Hepatocyte (in vitro differentiated cells): ENCODE data around the gene BACH1. TPM values are rescaled to one million over a fixed set of nuclear protein-coding genes. Genes with fewer than 3 reads are reported as not detected.
A peak's percentile ranks its signal among the peaks of the same experiment; 100 is the strongest.

ENCODE experiments used
- DNase-seq: peaks from one replicate; pipeline ENCODE4 v3.0.0-alpha.2; 2016; ENCODE audit warnings: low spot score
- H2AFZ ChIP-seq: fragments of 200-600 bp; sonication (generic); 2 replicates; pipeline ENCODE4 v1.6.0; 2016; ENCODE audit warnings: antibody characterized with exemption, mild to moderate bottlenecking
- H3K27ac ChIP-seq: fragments of 200-600 bp; sonication (generic); 2 replicates; pipeline ENCODE4 v1.5.1; 2016; ENCODE audit warnings: mild to moderate bottlenecking
- H3K27me3 ChIP-seq: fragments of 200-600 bp; sonication (generic); 2 replicates; pipeline ENCODE4 v1.6.1; 2016
- H3K36me3 ChIP-seq: fragments of 200-600 bp; sonication (generic); replicated peaks from 2 replicates; pipeline ENCODE4 v1.5.1; 2016; ENCODE audit warnings: low read depth; ENCODE audit not compliant: insufficient read depth
- H3K4me1 ChIP-seq: fragments of 200-600 bp; sonication (generic); 2 replicates; pipeline ENCODE4 v1.5.1; 2016; ENCODE audit warnings: mild to moderate bottlenecking, moderate library complexity; ENCODE audit not compliant: insufficient read depth
- H3K4me2 ChIP-seq: fragments of 200-600 bp; sonication (generic); 2 replicates; pipeline ENCODE4 v1.6.0; 2016
- H3K4me3 ChIP-seq: fragments of 200-600 bp; sonication (generic); 2 replicates; pipeline ENCODE4 v1.5.1; 2016; ENCODE audit warnings: mild to moderate bottlenecking
- H3K79me2 ChIP-seq: fragments of 200-600 bp; sonication (generic); 2 replicates; pipeline ENCODE4 v1.6.0; 2017; ENCODE audit warnings: mild to moderate bottlenecking
- H3K9me2 ChIP-seq: fragments of 200-600 bp; sonication (generic); replicated peaks from 2 replicates; pipeline ENCODE4 v1.6.0; 2017; ENCODE audit warnings: mild to moderate bottlenecking; ENCODE audit not compliant: insufficient read depth
- H3K9me3 ChIP-seq: fragments of 200-600 bp; sonication (generic); 2 replicates; pipeline ENCODE4 v1.5.1; 2016; ENCODE audit warnings: low read depth, mild to moderate bottlenecking
- H4K20me1 ChIP-seq: fragments of 200-600 bp; sonication (generic); 2 replicates; pipeline ENCODE4 v1.6.0; 2016; ENCODE audit warnings: mild to moderate bottlenecking; ENCODE audit not compliant: insufficient read depth, poor library complexity, severe bottlenecking
- EZH2 ChIP-seq: fragments of 200-600 bp; sonication (generic); IDR thresholded peaks from 2 replicates; pipeline ENCODE4 v1.6.1; 2016; ENCODE audit warnings: antibody characterized with exemption, mild to moderate bottlenecking, borderline replicate concordance
- EZH2phosphoT487 ChIP-seq: fragments of 200-600 bp; sonication (generic); IDR thresholded peaks from one replicate; pipeline ENCODE4 v1.6.1; 2018; ENCODE audit warnings: antibody characterized with exemption, mild to moderate bottlenecking, low read depth, moderate library complexity; ENCODE audit not compliant: unreplicated experiment, severe bottlenecking
- whole genome bisulfite sequencing: methylation state at CpG from one replicate; pipeline ENCODE4 v1.1.6; 2016; ENCODE audit warnings: low lambda C conversion rate; ENCODE audit errors: missing lambda C conversion rate; 5-methylcytosine and 5-hydroxymethylcytosine counted together
- polyA plus RNA-seq: library from polyadenylated mRNA; unstranded; fragments of >200 nt; fragmentation: Nextera tagmentation; extraction: Ambion mirVana; gene quantifications from 2 replicates; pipeline ENCODE4 v1.2.1, GENCODE V29; 2016
- total RNA-seq: library from RNA; depleted of rRNA; stranded (reverse); fragments of >200 nt; gene quantifications from 2 replicates; pipeline ENCODE4 v1.2.3, GENCODE V29; 2014
- TF ChIP-seq, protein P1 (sequence below): fragments of 200-600 bp; sonication (generic); IDR thresholded peaks from 2 replicates; pipeline ENCODE4 v1.5.1; 2016; ENCODE audit warnings: antibody characterized with exemption, mild to moderate bottlenecking; ENCODE audit not compliant: poor library complexity

Gene BACH1
- total and polyA plus RNA-seq, 2 experiments from 2014 or later, result 19.7 to 79.8 TPM

GRCh38 chr21:29287383-29287782 lies 11.3 kb upstream of the BACH1 start:
- no peak overlapping the region for H2AFZ ChIP-seq
- no peak overlapping the region for H3K4me3 ChIP-seq
- H4K20me1 ChIP-seq, result no peaks in the 10 kb centered on the region
- H3K79me2 ChIP-seq, result no peaks in the 10 kb centered on the region
- no peaks in the 10 kb centered on the region for H3K36me3 ChIP-seq
- no peak overlapping the region for H3K27ac ChIP-seq
- DNase-seq, result no peak
- H3K9me3 ChIP-seq, result no peaks in the 10 kb centered on the region
- H3K27me3 ChIP-seq, result no peaks in the 10 kb centered on the region
- no peaks in the 10 kb centered on the region for H3K4me1 ChIP-seq
- no peaks in the 10 kb centered on the region for H3K9me2 ChIP-seq
- TF ChIP-seq EZH2phosphoT487 (no peak), EZH2 (no peak)
- TF ChIP-seq, protein P1, sequence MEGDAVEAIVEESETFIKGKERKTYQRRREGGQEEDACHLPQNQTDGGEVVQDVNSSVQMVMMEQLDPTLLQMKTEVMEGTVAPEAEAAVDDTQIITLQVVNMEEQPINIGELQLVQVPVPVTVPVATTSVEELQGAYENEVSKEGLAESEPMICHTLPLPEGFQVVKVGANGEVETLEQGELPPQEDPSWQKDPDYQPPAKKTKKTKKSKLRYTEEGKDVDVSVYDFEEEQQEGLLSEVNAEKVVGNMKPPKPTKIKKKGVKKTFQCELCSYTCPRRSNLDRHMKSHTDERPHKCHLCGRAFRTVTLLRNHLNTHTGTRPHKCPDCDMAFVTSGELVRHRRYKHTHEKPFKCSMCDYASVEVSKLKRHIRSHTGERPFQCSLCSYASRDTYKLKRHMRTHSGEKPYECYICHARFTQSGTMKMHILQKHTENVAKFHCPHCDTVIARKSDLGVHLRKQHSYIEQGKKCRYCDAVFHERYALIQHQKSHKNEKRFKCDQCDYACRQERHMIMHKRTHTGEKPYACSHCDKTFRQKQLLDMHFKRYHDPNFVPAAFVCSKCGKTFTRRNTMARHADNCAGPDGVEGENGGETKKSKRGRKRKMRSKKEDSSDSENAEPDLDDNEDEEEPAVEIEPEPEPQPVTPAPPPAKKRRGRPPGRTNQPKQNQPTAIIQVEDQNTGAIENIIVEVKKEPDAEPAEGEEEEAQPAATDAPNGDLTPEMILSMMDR, result no peak
- H3K4me2 ChIP-seq, result no peak overlapping the region
- 87% methylated on average over 1 of the region's 1 CpG for WGBS

- no peak overlapping the region for H3K4me2 ChIP-seq
- no peaks in the 10 kb centered on the region for H3K9me2 ChIP-seq
- no peak overlapping the region for H3K4me3 ChIP-seq
- no peaks in the 10 kb centered on the region for H3K27me3 ChIP-seq
- no peak overlapping the region for H2AFZ ChIP-seq
- no peaks in the 10 kb centered on the region for H4K20me1 ChIP-seq
- no peak overlapping the region for H3K27ac ChIP-seq
- H3K36me3 ChIP-seq, result no peaks in the 10 kb centered on the region
- H3K79me2 ChIP-seq, result no peaks in the 10 kb centered on the region
- WGBS, result 80% methylated on average over 5 of the region's 5 CpGs
- TF ChIP-seq EZH2phosphoT487 (no peak), EZH2 (no peak)
- TF ChIP-seq, protein P1, result no peak
- DNase-seq, result no peak
- H3K9me3 ChIP-seq, result no peaks in the 10 kb centered on the region
- H3K4me1 ChIP-seq, result no peaks in the 10 kb centered on the region
Measured at GRCh38 chr21:29288239-29288638, 10.5 kb upstream of the BACH1 start.

- no peak overlapping the region for H2AFZ ChIP-seq
- H3K79me2 ChIP-seq, result no peaks in the 10 kb centered on the region
- 97% methylated on average over 4 of the region's 4 CpGs for WGBS
- H4K20me1 ChIP-seq, result no peaks in the 10 kb centered on the region
- no peak overlapping the region for H3K4me3 ChIP-seq
- no peaks in the 10 kb centered on the region for H3K9me2 ChIP-seq
- no peaks in the 10 kb centered on the region for H3K9me3 ChIP-seq
- no peaks in the 10 kb centered on the region for H3K4me1 ChIP-seq
- peak overlapping the region; percentile 24 for H3K27ac ChIP-seq
- H3K27me3 ChIP-seq, result no peaks in the 10 kb centered on the region
- H3K36me3 ChIP-seq, result no peaks in the 10 kb centered on the region
- no peak for TF ChIP-seq EZH2
- TF ChIP-seq, protein P1, result no peak
- TF ChIP-seq EZH2phosphoT487, result no peak
- DNase-seq, result no peak
- no peak overlapping the region for H3K4me2 ChIP-seq
Measured at GRCh38 chr21:29289317-29289716, 9.4 kb upstream of the BACH1 start.

- peak overlapping the region; percentile 24 for H3K27ac ChIP-seq
- peak; percentile 50 for DNase-seq
Measured at GRCh38 chr21:29290240-29290639, 8.5 kb upstream of the BACH1 start.

More at GRCh38 chr21:29290240-29290639, 8.5 kb upstream of the BACH1 start:
- no peaks in the 10 kb centered on the region for H3K79me2 ChIP-seq
- no peaks in the 10 kb centered on the region for H3K9me3 ChIP-seq
- WGBS, result 70% methylated on average over 1 of the region's 1 CpG
- no peaks in the 10 kb centered on the region for H3K9me2 ChIP-seq
- H4K20me1 ChIP-seq, result no peaks in the 10 kb centered on the region
- no peaks in the 10 kb centered on the region for H3K4me1 ChIP-seq
- no peak overlapping the region for H3K4me2 ChIP-seq
- no peak overlapping the region for H2AFZ ChIP-seq
- no peak for TF ChIP-seq EZH2
- TF ChIP-seq, protein P1, result no peak
- no peak for TF ChIP-seq EZH2phosphoT487
- H3K27me3 ChIP-seq, result no peaks in the 10 kb centered on the region
- no peaks in the 10 kb centered on the region for H3K36me3 ChIP-seq
- H3K4me3 ChIP-seq, result no peak overlapping the region
